GM12878 (cell line): ENCODE results near the gene DNAJB5. TPM values are rescaled to one million over a fixed set of nuclear protein-coding genes. Genes with fewer than 3 reads are reported as not detected.

Experiments
- ATAC-seq: fragments of 200-7000 bp; cut with Tn5 transposase; 3 replicates; pipeline ENCODE4 v1.9.1; 2020; ENCODE audit warnings: mild to moderate bottlenecking, moderate library complexity
- BruUV-seq: library from RNA; stranded (reverse); fragments of 400-500 nt; replicated peaks from 2 replicates; lab custom pipeline; 2021; lab: Mats Ljungman, UMichigan
- CTCF ChIA-PET: fragments of 300-600 bp; sonication (Branson Sonifier 250); formaldehyde crosslinking; extraction: SDS; loops from one replicate; lab custom pipeline; 2021; ENCODE audit warnings: inconsistent platforms; lab: Yijun Ruan, JAX
- POLR2A ChIA-PET: fragments of 350-600 bp; formaldehyde crosslinking; extraction: SDS; loops from one replicate; lab custom pipeline; 2021; ENCODE audit warnings: inconsistent platforms; lab: Charles Lee
- RAD21 ChIA-PET: fragments of 300-600 bp; sonication (Branson Sonifier 250); formaldehyde crosslinking; loops from one replicate; lab custom pipeline; 2023; ENCODE audit warnings: antibody characterized with exemption; ENCODE audit not compliant: unreplicated experiment; lab: Charles Lee
- SMC1A ChIA-PET: fragments of 300-600 bp; sonication (Branson Sonifier 250); formaldehyde crosslinking; loops from one replicate; lab custom pipeline; 2023; ENCODE audit not compliant: unreplicated experiment, uncharacterized antibody; lab: Charles Lee
- DNase-seq: peaks from one replicate; pipeline ENCODE4 v3.0.0-alpha.2; 2011; ENCODE audit warnings: low read depth, low spot score
- FAIRE-seq: peaks from 3 replicates; lab custom pipeline; 2011; peaks lifted over from hg19 to GRCh38; lab: Jason Lieb, UNC
- H2AFZ ChIP-seq: 2 replicates; pipeline ENCODE4 v1.6.0; 2011; ENCODE audit warnings: low read depth, low read length, control low read depth; ENCODE audit not compliant: control insufficient read depth
- H3K27ac ChIP-seq: 2 replicates; pipeline ENCODE4 v1.5.1; 2011; ENCODE audit warnings: control low read depth; ENCODE audit not compliant: control insufficient read depth, insufficient read depth
- H3K27me3 ChIP-seq, 2 experiments: replicated peaks in 1 of 2; 2 replicates each; pipeline versions ENCODE4 v1.6.0 to v1.6.1; 2011; ENCODE audit warnings: low read length in 1 of 2; ENCODE audit not compliant: control insufficient read depth in 2 of 2, insufficient read depth in 2 of 2
- H3K36me3 ChIP-seq, 2 experiments: 2 replicates each; pipeline ENCODE4 v1.5.1; 2011; ENCODE audit warnings: low read length in 1 of 2; ENCODE audit not compliant: control insufficient read depth in 2 of 2, insufficient read depth in 2 of 2
- H3K4me1 ChIP-seq: 2 replicates; pipeline ENCODE4 v1.6.1; 2011; ENCODE audit warnings: mild to moderate bottlenecking, low read length, moderate library complexity, mixed read lengths; ENCODE audit not compliant: control insufficient read depth, insufficient read depth
- H3K4me2 ChIP-seq: 2 replicates; pipeline ENCODE4 v1.6.0; 2011; ENCODE audit warnings: control low read depth; ENCODE audit not compliant: control insufficient read depth, insufficient read depth
- H3K4me3 ChIP-seq: fragments of 200-600 bp; sonication (generic); 2 replicates; pipeline ENCODE4 v1.5.1; 2016
- H3K79me2 ChIP-seq: 2 replicates; pipeline ENCODE4 v1.6.0; 2011; ENCODE audit warnings: low read length; ENCODE audit not compliant: control insufficient read depth, insufficient read depth
- H3K9ac ChIP-seq: 2 replicates; pipeline ENCODE4 v1.8.0; 2011; ENCODE audit warnings: low read length, control low read depth, mixed read lengths; ENCODE audit not compliant: control insufficient read depth, insufficient read depth
- H3K9me3 ChIP-seq: replicated peaks from 3 replicates; pipeline ENCODE4 v1.5.1; 2011; ENCODE audit warnings: mild to moderate bottlenecking, low read length; ENCODE audit not compliant: control insufficient read depth, insufficient read depth
- H4K20me1 ChIP-seq: 2 replicates; pipeline ENCODE4 v1.6.0; 2011; ENCODE audit not compliant: control insufficient read depth, insufficient read depth
- BRCA1 ChIP-seq: IDR thresholded peaks from 2 replicates; pipeline ENCODE4 v1.6.1; 2011; ENCODE audit warnings: low read depth, low read length, improper control_type of control experiment
- CBFB ChIP-seq: IDR thresholded peaks from 2 replicates; pipeline ENCODE4 v1.6.1; 2016; ENCODE audit warnings: antibody characterized with exemption, low read depth
- CBX5 ChIP-seq: sonication (generic); IDR thresholded peaks from 2 replicates; pipeline ENCODE4 v1.6.1; 2016; ENCODE audit warnings: low read depth, moderate library complexity, mild to moderate bottlenecking, inconsistent platforms
- CEBPB ChIP-seq, 2 experiments: fragments of 150-350 bp in 1 of 2; IDR thresholded peaks; 2 replicates each; pipeline ENCODE4 v1.6.1; 2012 to 2014; ENCODE audit warnings: low read depth in 2 of 2, low read length in 2 of 2, borderline replicate concordance in 1 of 2, inconsistent platforms in 1 of 2
- CREM ChIP-seq: IDR thresholded peaks from 2 replicates; pipeline ENCODE4 v1.6.1; 2014; ENCODE audit warnings: antibody characterized with exemption, low read depth
- FOS ChIP-seq: IDR thresholded peaks from 3 replicates; pipeline ENCODE4 v1.6.1; 2011; ENCODE audit warnings: borderline replicate concordance; ENCODE audit not compliant: insufficient read length; ENCODE audit errors: extremely low read depth
- FOXM1 ChIP-seq: IDR thresholded peaks from 2 replicates; pipeline ENCODE4 v1.6.1; 2012; ENCODE audit warnings: low read depth, mild to moderate bottlenecking, inconsistent platforms, low read length, moderate library complexity
- RCOR1 ChIP-seq: conservative IDR thresholded peaks from 2 replicates; pipeline ENCODE4 v1.6.1; 2012; ENCODE audit warnings: low read depth, low read length, improper control_type of control experiment
- TAF1 ChIP-seq: IDR thresholded peaks from 2 replicates; pipeline ENCODE4 v1.6.1; 2011; ENCODE audit warnings: mild to moderate bottlenecking, low read depth, low read length, borderline replicate concordance
- WRNIP1 ChIP-seq: IDR thresholded peaks from 2 replicates; pipeline ENCODE4 v1.6.1; 2011; ENCODE audit warnings: low read depth, low read length, improper control_type of control experiment, borderline replicate concordance
- ZBED1 ChIP-seq: IDR thresholded peaks from 2 replicates; pipeline ENCODE4 v1.6.1; 2016; ENCODE audit warnings: borderline replicate concordance
- ZNF207 ChIP-seq: fragments of 450-650 bp; IDR thresholded peaks from 2 replicates; pipeline ENCODE4 v1.6.1; 2014; ENCODE audit warnings: antibody characterized with exemption, mild to moderate bottlenecking, borderline replicate concordance
- ZNF384 ChIP-seq: IDR thresholded peaks from 2 replicates; pipeline ENCODE4 v1.6.1; 2012; ENCODE audit warnings: low read depth, mild to moderate bottlenecking, low read length, improper control_type of control experiment, borderline replicate concordance
- WGBS: methylation state at CpG from one replicate; pipeline ENCODE4 v1.1.6; 2016; ENCODE audit warnings: low lambda C conversion rate; ENCODE audit not compliant: insufficient replicate concordance, insufficient coverage; ENCODE audit errors: missing lambda C conversion rate; 5-methylcytosine and 5-hydroxymethylcytosine counted together
- in situ Hi-C: fragments of 300-500 bp; cut with MboI; formaldehyde crosslinking; loops from 9 replicates; pipeline ENCODE4 v1.14.3; 2018; ENCODE audit warnings: mixed read lengths
- intact Hi-C: fragments of 100-400 bp; cut with micrococcal nuclease; formaldehyde crosslinking; loops from one replicate; pipeline ENCODE4 v1.14.2; 2022; ENCODE audit not compliant: unreplicated experiment
- polyA plus RNA-seq, 11 experiments: library from polyadenylated mRNA; depleted of rRNA in 4 of 11; unstranded in 6 of 11; stranded (reverse) in 5 of 11; fragments of >200 nt; fragmentation: Nextera tagmentation in 4 of 11; fragmentation: Illumina TruSeq in 1 of 11; extraction: Ambion mirVana in 4 of 11; extraction: Trizol in 1 of 11; gene quantifications; 1 replicate in 1 of 11; 2 replicates in 10 of 11; pipeline versions ENCODE4 v1.2.1 to v1.2.3, GENCODE V29; 2011 to 2016; ENCODE audit warnings: inconsistent platforms in 2 of 11, missing spikeins in 2 of 11, low read depth in 1 of 11
- total RNA-seq, 4 experiments: library from RNA; depleted of rRNA in 3 of 4; stranded (reverse); fragments of >200 nt in 3 of 4; fragmentation: Illumina TruSeq in 1 of 4; extraction: Trizol in 1 of 4; gene quantifications; 2 replicates each; pipeline versions ENCODE4 v1.2.1 to v1.2.3, GENCODE V29; 2013 to 2021
- TF ChIP-seq, protein P1 (sequence below): fragments of 450-650 bp; IDR thresholded peaks from 2 replicates; pipeline ENCODE4 v1.6.1; 2016; ENCODE audit warnings: mild to moderate bottlenecking, moderate library complexity, borderline replicate concordance

DNAJB5 gene
- total and polyA plus RNA-seq, 10 of the 15 experiments (the other 5 are each of a cell fraction or from before 2014, with no cell fraction given): 0.92 to 13.3 (median 6.8) TPM

DNA sequence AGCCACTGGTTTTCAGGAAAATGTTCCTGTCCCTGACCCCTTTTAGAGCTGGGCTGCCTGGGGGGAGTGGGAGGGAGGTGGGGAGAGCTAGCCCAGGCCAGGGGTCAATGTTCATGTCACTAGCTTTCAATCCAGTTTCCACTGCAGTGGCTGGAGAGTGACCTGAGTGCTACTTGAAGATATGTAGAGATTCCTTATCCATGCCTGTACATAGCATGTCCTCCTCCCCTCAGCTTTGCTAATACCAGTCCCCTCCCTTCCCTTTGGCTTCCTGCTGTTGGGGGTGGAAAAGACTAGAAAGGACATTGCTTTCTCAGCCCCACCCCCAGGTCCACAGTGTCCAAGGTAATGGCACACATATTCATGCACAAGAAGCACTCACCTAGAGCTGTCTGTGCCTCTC lies 7.8 kb downstream of the DNAJB5 start:
- intact Hi-C loops: no loop called here
- ATAC-seq (no peak), DNase-seq (no peak), FAIRE-seq (no peak)
- Histone ChIP-seq H3K4me3 (no peak overlapping the region), H2AFZ (no peak overlapping the region), H3K9me3 (no peaks in the 10 kb centered on the region), H3K36me3 (0 out of 4 replicates have a peak, but pooled peaks cover 0 to 2% of the 10 kb centered on the region in 2 experiments), H3K27ac (no peak overlapping the region), H3K79me2 (no peaks in the 10 kb centered on the region), H3K9ac (no peak overlapping the region), H3K27me3 (no peaks in the 10 kb centered on the region), H3K4me2 (no peak overlapping the region), H4K20me1 (no peaks in the 10 kb centered on the region), H3K4me1 (peaks cover 18% of the 10 kb centered on the region)
- ChIA-PET SMC1A (interaction anchor here (0.6 to 2.8 kb wide), 3 partner anchors 54 to 97 kb away, joined by 3 to 11 read pairs (median 4); no protein-coding TSS in a partner anchor), RAD21 (interaction anchor here (1.4 kb wide), 1 partner anchor 98 kb away, joined by 6 read pairs; no protein-coding TSS in a partner anchor), POLR2A (interaction anchor here (0.6 kb wide), 1 partner anchor 74 kb away, joined by 3 read pairs; no protein-coding TSS in a partner anchor), CTCF (interaction anchor here (0.6 to 1.9 kb wide), 3 partner anchors 12 to 98 kb away, joined by 3 to 8 read pairs (median 4); no protein-coding TSS in a partner anchor)
- no peak for TF ChIP-seq FOS
- no peak for TF ChIP-seq ZNF207
- in situ Hi-C loops: no loop called here
- no TSS peak for BruUV-seq

GRCh38 chr9:34998266-34998665 lies 8.7 kb downstream of the DNAJB5 start:
- in situ Hi-C loops (no loop called here), intact Hi-C loops (no loop called here)
- no peak overlapping the region for H3K9ac ChIP-seq
- no peaks in the 10 kb centered on the region for H3K9me3 ChIP-seq
- no peak overlapping the region for H2AFZ ChIP-seq
- DNase-seq (no peak), FAIRE-seq (no peak), ATAC-seq (no peak)
- no peaks in the 10 kb centered on the region for H4K20me1 ChIP-seq
- ChIA-PET SMC1A (interaction anchor here (0.6 to 2.8 kb wide), 3 partner anchors 53 to 257 kb away, joined by 3 to 11 read pairs (median 4); no protein-coding TSS in a partner anchor), CTCF (interaction anchor here (0.6 to 1.9 kb wide), 4 partner anchors 13 to 99 kb away, joined by 3 to 8 read pairs (median 4); partner anchors contain the start of gene VCP), POLR2A (interaction anchor here (0.7 to 0.9 kb wide), 2 partner anchors 73 to 728 kb away, joined by 3 to 8 read pairs; no protein-coding TSS in a partner anchor), RAD21 (interaction anchor here (1.4 kb wide), 1 partner anchor 99 kb away, joined by 6 read pairs; no protein-coding TSS in a partner anchor)
- H3K4me1 ChIP-seq: peaks cover 18% of the 10 kb centered on the region
- no peak overlapping the region for H3K4me3 ChIP-seq
- no peaks in the 10 kb centered on the region for H3K27me3 ChIP-seq
- H3K79me2 ChIP-seq: no peaks in the 10 kb centered on the region
- 0 out of 4 replicates have a peak, but pooled peaks cover 0 to 2% of the 10 kb centered on the region in 2 experiments for H3K36me3 ChIP-seq
- no peak overlapping the region for H3K4me2 ChIP-seq
- no peak overlapping the region for H3K27ac ChIP-seq
- 43% methylated on average over 3 of the region's 3 CpGs for WGBS
- no TSS peak for BruUV-seq
- TF ChIP-seq CEBPB (IDR thresholded peaks at IDR 0.05; ENCODE audit: borderline replicate concordance in 1 of 2, low read depth in 2 of 2, low read length in 2 of 2): no peak
- TF ChIP-seq CREM: no peak
- TF ChIP-seq RCOR1: no peak
- TF ChIP-seq BRCA1: no peak
- TF ChIP-seq ZBED1: no peak
- no peak for TF ChIP-seq CBX5
- TF ChIP-seq CBFB: no peak
- no peak for TF ChIP-seq WRNIP1
- TF ChIP-seq TAF1: no peak
- TF ChIP-seq, protein P1, sequence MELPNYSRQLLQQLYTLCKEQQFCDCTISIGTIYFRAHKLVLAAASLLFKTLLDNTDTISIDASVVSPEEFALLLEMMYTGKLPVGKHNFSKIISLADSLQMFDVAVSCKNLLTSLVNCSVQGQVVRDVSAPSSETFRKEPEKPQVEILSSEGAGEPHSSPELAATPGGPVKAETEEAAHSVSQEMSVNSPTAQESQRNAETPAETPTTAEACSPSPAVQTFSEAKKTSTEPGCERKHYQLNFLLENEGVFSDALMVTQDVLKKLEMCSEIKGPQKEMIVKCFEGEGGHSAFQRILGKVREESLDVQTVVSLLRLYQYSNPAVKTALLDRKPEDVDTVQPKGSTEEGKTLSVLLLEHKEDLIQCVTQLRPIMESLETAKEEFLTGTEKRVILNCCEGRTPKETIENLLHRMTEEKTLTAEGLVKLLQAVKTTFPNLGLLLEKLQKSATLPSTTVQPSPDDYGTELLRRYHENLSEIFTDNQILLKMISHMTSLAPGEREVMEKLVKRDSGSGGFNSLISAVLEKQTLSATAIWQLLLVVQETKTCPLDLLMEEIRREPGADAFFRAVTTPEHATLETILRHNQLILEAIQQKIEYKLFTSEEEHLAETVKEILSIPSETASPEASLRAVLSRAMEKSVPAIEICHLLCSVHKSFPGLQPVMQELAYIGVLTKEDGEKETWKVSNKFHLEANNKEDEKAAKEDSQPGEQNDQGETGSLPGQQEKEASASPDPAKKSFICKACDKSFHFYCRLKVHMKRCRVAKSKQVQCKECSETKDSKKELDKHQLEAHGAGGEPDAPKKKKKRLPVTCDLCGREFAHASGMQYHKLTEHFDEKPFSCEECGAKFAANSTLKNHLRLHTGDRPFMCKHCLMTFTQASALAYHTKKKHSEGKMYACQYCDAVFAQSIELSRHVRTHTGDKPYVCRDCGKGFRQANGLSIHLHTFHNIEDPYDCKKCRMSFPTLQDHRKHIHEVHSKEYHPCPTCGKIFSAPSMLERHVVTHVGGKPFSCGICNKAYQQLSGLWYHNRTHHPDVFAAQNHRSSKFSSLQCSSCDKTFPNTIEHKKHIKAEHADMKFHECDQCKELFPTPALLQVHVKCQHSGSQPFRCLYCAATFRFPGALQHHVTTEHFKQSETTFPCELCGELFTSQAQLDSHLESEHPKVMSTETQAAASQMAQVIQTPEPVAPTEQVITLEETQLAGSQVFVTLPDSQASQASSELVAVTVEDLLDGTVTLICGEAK: no peak
- TF ChIP-seq ZNF384: no peak
- TF ChIP-seq FOXM1: no peak
